Cortex of kidney (tissue), 1 donor: ENCODE measurements around the gene TCF3.

Experiments used
- DNase-seq: peaks from one replicate; lab custom pipeline; 2025; lab: John Stamatoyannopoulos, UW

Gene TCF3

DNA sequence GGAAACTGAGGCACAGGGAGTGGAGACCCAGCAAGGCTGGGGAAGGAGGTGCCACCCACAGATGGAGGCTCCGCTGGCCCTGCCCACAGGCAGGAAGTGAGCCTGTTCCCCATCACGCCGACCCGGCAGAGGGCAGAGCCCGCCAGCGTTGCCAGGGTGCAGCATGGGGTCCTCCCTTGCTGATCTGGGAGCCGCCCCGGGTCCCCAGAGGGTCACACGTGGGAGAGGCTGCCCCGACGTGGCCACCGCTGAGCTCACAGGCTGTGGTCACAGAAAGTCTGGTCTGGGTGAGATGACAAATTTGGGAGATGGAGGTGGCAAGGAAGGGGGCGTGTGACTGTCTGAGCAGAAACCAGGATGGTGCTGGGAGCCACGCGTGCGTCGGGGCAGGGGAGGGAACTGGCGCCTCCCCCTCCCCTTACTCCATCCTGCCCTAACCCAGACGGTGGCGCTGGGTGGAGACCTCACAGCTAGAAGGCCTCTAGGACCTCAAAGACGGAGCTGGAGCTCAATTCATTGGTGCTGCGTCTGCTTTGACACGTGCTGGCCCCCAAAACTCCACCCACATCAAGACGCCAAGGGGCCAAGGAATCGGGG lies 92.0 kb downstream of the TCF3 start:
- DNase-seq, result no peak
